ENCODE measurements around the gene FOXO1. TPM values are rescaled to one million over a fixed set of nuclear protein-coding genes. Genes with fewer than 3 reads are reported as not detected.

Gene FOXO1
- total and polyA plus RNA-seq, 9 of the 15 experiments (the other 6 are each of a cell fraction or from before 2014, with no cell fraction given): 0.04 to 0.73 (median 0.20) TPM

- FAIRE-seq: no peak
- no peak overlapping the region for H3K9ac ChIP-seq (ENCODE audit: insufficient read depth in 1 of 2, low read depth in 2 of 2, low read length in 2 of 2)
- POLR2A ChIA-PET: interaction anchor here (0.7 kb wide), 1 partner anchor 130 kb away, joined by 3 read pairs; no protein-coding TSS in a partner anchor
- no peak overlapping the region for H3K27ac ChIP-seq (ENCODE audit: extremely low read depth, low read depth, low read length)
- no peaks in the 10 kb centered on the region for H3K79me2 ChIP-seq (ENCODE audit: control insufficient read depth, insufficient read depth, low read length)
- no peaks in the 10 kb centered on the region for H3K9me3 ChIP-seq (replicated peaks; ENCODE audit: control insufficient read depth, insufficient read depth, low read depth, low read length)
- intact Hi-C loops (cut with micrococcal nuclease) (no loop called here), in situ Hi-C loops (cut with MboI) (no loop called here)
- no peaks in the 10 kb centered on the region for H4K20me1 ChIP-seq (replicated peaks; ENCODE audit: control insufficient read depth, insufficient read depth, low read length)
- DNase-seq (ENCODE audit: extremely low read depth in 1 of 4, low spot score in 3 of 4): no peak
- BruUV-seq (replicated peaks): no TSS peak
- H3K27me3 ChIP-seq (ENCODE audit: control insufficient read depth in 2 of 2, insufficient read depth in 2 of 2, low read length in 2 of 2): no peaks in the 10 kb centered on the region
- no peak overlapping the region for H3K4me2 ChIP-seq (ENCODE audit: insufficient read depth, low read length)
- no peaks in the 10 kb centered on the region for H3K36me3 ChIP-seq (ENCODE audit: control insufficient read depth, insufficient read depth, low read length)
- H3K9me1 ChIP-seq (ENCODE audit: control insufficient read depth, insufficient read depth, low read length): no peaks in the 10 kb centered on the region
- CTCF ChIA-PET (ENCODE audit: low intra/inter-chr PET ratio): no interaction called here
- no peak for TF ChIP-seq MIER1 (IDR thresholded peaks at IDR 0.05; ENCODE audit: low read depth)
- no peak for TF ChIP-seq HCFC1 (IDR thresholded peaks at IDR 0.05; ENCODE audit: low read depth, low read length)
- TF ChIP-seq ZBTB7A (IDR thresholded peaks at IDR 0.05; ENCODE audit: borderline replicate concordance, control insufficient read depth, low read depth, low read length): no peak
- TF ChIP-seq THAP12 (CRISPR knock-in tag; IDR thresholded peaks at IDR 0.05): no peak
- no peak for TF ChIP-seq ZNF24 (IDR thresholded peaks at IDR 0.05)
- TF ChIP-seq WHSC1 (IDR thresholded peaks at IDR 0.05; ENCODE audit: low read length): no peak
- TF ChIP-seq ZNF384 (IDR thresholded peaks at IDR 0.05; ENCODE audit: low read depth, low read length): no peak
- TF ChIP-seq ZNF143 (CRISPR knock-in tag; IDR thresholded peaks at IDR 0.05): no peak
- H3K4me1 ChIP-seq (replicated peaks in 1 of 2; ENCODE audit: control insufficient read depth in 2 of 2, insufficient read depth in 2 of 2, low read length in 2 of 2): no peaks in the 10 kb centered on the region
- 6% methylated on average over 2 of the region's 2 CpGs for WGBS (ENCODE audit: insufficient coverage, low coverage, missing lambda C conversion rate)
- H2AFZ ChIP-seq (ENCODE audit: low read depth, low read length): no peak overlapping the region
- no peak overlapping the region for H3K4me3 ChIP-seq
- ATAC-seq: no peak
Observed at GRCh38 chr13:40509876-40510275, 156.6 kb downstream of the FOXO1 start.
